ENCODE measurements around the gene LHPP. TPM values are rescaled to one million over a fixed set of nuclear protein-coding genes. Genes with fewer than 3 reads are reported as not detected.

Gene LHPP
- total RNA-seq, 2 experiments from 2014 or later, result 15.3 to 19.6 TPM

DNA sequence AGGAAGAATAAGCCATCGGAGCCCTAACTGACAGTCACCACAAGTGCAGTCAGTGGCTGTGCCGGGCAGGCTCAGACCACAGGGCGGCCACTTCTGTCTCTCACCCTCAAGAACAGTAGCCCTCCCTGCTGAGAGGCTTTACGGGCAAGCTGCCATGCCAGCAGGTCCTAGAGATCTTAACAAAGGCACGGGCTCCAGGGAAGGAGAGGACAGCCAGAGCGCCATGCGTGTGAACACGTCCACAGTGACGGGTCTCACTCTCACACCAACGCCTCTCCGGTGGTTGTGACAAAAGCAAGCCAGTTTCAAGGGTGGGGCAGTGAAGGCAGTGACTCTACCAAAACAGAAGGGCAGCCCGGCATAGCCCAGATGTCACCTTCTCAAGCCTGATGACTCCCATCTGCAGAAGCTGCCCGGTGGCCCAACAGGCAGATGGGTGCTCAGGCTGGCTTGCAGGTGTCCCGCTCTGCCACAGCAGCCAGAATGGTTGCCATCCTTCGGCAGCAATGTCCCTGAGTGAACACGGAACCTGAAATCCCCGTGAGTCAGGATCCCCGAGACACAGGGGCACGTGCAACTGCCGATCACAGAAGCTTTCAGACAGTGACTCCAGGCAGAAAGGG lies 180.6 kb downstream of the LHPP start:
- Histone ChIP-seq H3K4me3 (ENCODE audit: low read length) (no peak overlapping the region), H3K27me3 (ENCODE audit: control insufficient read depth in 1 of 2, insufficient read depth in 2 of 2, low read length in 2 of 2) (no peaks in the 10 kb centered on the region), H3K4me1 (ENCODE audit: insufficient read depth, low read length) (peaks cover 100% of the 10 kb centered on the region), H3K36me3 (ENCODE audit: insufficient read depth, low read length) (peaks cover 24% of the 10 kb centered on the region), H3K27ac (ENCODE audit: low read depth in 1 of 2, low read length in 2 of 2) (peak overlapping the region in 1 of 2 donors; percentile 43), H3K9me3 (ENCODE audit: control insufficient read depth in 1 of 2, insufficient read depth in 1 of 2, low read length in 2 of 2) (no peaks in the 10 kb centered on the region)
- intact Hi-C loops (cut with DNase I, micrococcal nuclease), result loop anchor here in 1 of 2 experiments (10.0 kb wide), 1 partner anchor 107 kb away; no protein-coding TSS in a partner anchor
- H3K9me3 Mint-ChIP-seq, result no peaks in the 10 kb centered on the region
- POLR2A ChIA-PET, result interaction anchor here (1.3 kb wide), 1 partner anchor 36 kb away, joined by 3 read pairs; no protein-coding TSS in a partner anchor
- H3K36me3 Mint-ChIP-seq (ENCODE audit: low read depth), result peaks cover 6% of the 10 kb centered on the region
- H3K4me3 Mint-ChIP-seq, result no peak overlapping the region
- DNase-seq (peak in 1 of 14 experiments; percentile 30), ATAC-seq (ENCODE audit: poor library complexity) (no peak)
- peaks cover 86% of the 10 kb centered on the region for H3K4me1 Mint-ChIP-seq (ENCODE audit: low read depth)
- H3K27ac Mint-ChIP-seq, result peak overlapping the region; percentile 95
- CTCF ChIA-PET, result interaction anchor here (1.7 kb wide), 1 partner anchor 29 kb away, joined by 3 read pairs; no protein-coding TSS in a partner anchor
- TF ChIP-seq, protein P1, sequence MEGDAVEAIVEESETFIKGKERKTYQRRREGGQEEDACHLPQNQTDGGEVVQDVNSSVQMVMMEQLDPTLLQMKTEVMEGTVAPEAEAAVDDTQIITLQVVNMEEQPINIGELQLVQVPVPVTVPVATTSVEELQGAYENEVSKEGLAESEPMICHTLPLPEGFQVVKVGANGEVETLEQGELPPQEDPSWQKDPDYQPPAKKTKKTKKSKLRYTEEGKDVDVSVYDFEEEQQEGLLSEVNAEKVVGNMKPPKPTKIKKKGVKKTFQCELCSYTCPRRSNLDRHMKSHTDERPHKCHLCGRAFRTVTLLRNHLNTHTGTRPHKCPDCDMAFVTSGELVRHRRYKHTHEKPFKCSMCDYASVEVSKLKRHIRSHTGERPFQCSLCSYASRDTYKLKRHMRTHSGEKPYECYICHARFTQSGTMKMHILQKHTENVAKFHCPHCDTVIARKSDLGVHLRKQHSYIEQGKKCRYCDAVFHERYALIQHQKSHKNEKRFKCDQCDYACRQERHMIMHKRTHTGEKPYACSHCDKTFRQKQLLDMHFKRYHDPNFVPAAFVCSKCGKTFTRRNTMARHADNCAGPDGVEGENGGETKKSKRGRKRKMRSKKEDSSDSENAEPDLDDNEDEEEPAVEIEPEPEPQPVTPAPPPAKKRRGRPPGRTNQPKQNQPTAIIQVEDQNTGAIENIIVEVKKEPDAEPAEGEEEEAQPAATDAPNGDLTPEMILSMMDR (IDR thresholded peaks at IDR 0.05), result no peak
- no peaks in the 10 kb centered on the region for H3K27me3 Mint-ChIP-seq

DNA sequence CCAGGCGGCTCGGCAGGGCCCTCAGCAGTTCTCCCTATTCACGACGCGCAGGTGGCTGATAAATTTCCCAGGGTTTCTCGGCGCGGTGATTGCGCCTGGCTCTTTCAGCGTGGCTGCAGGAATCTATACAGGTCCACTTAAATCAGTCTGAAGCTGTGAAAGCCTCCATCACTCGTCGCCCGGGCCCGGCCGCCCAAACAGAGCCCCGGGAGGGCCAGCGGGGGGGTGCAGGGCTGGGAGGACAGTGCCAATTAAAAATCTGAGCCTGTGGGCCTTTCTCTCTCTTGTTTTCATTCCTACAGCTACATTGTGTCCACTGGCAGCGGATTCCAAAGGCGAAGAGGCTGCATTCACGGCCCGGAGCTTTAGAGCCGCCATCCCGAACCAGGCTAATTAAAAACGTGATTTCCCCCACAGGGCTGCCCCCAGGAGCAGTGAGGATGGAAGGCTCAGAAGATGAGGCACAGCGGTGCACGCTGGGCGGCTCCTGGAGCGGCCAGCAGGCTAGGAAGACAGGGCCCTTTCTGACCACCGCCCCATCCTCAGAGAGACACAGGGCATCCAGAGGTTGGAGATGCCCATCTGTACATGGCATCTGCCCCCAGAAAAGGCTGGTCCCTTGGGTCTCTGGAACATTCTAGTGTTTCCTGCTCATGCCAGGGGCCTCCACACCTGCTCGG lies 181.8 kb downstream of the LHPP start:
- H3K9me3 ChIP-seq (ENCODE audit: control insufficient read depth in 1 of 2, insufficient read depth in 1 of 2, low read length in 2 of 2), result no peaks in the 10 kb centered on the region
- DNase-seq (no peak), ATAC-seq (ENCODE audit: poor library complexity) (no peak)
- H3K4me3 Mint-ChIP-seq, result no peak overlapping the region
- H3K4me1 Mint-ChIP-seq (ENCODE audit: low read depth), result peaks cover 87% of the 10 kb centered on the region
- H3K27me3 Mint-ChIP-seq, result no peaks in the 10 kb centered on the region
- H3K36me3 Mint-ChIP-seq (ENCODE audit: low read depth), result peaks cover 6% of the 10 kb centered on the region
- no peaks in the 10 kb centered on the region for H3K27me3 ChIP-seq (ENCODE audit: control insufficient read depth in 1 of 2, insufficient read depth in 2 of 2, low read length in 2 of 2)
- no peak overlapping the region for H3K4me3 ChIP-seq (ENCODE audit: low read length)
- peak overlapping the region; percentile 95 for H3K27ac Mint-ChIP-seq
- peaks cover 24% of the 10 kb centered on the region for H3K36me3 ChIP-seq (ENCODE audit: insufficient read depth, low read length)
- H3K9me3 Mint-ChIP-seq, result no peaks in the 10 kb centered on the region
- intact Hi-C loops (cut with DNase I, micrococcal nuclease), result loop anchor here in 1 of 2 experiments (10.0 kb wide), 1 partner anchor 109 kb away; no protein-coding TSS in a partner anchor
- ChIA-PET CTCF (interaction anchor here (1.0 to 1.7 kb wide), 3 partner anchors 11 to 98 kb away, joined by 3 to 4 read pairs (median 4); no protein-coding TSS in a partner anchor), POLR2A (interaction anchor here (1.3 to 1.4 kb wide), 2 partner anchors 35 to 76 kb away, joined by 3 to 4 read pairs; no protein-coding TSS in a partner anchor)
- H3K27ac ChIP-seq (ENCODE audit: low read depth in 1 of 2, low read length in 2 of 2), result no peak overlapping the region
- TF ChIP-seq, protein P1 (IDR thresholded peaks at IDR 0.05), result no peak
- peaks cover 100% of the 10 kb centered on the region for H3K4me1 ChIP-seq (ENCODE audit: insufficient read depth, low read length)

DNA sequence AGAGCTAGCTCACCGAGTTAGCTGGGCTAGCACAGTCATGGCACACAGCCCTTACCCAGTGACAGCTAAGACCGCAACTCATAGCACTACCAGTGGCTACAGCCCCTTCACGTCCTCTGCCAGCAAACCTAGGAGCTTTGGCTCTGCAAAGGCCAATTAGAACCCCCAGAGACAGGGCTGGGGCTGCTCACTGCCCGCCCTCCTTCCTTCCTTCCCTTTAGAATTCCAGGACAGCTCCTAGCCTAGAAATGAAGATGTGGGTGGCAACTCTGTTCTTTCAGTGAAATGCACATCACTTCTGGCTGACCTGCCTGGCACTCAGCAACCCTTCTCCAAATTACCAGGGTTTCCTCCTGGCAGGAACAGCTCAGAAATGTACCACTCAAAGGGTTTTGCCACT lies 182.6 kb downstream of the LHPP start:
- TF ChIP-seq, protein P1 (IDR thresholded peaks at IDR 0.05), result no peak
- DNase-seq, result no peak
- Histone ChIP-seq H3K27me3 (ENCODE audit: control insufficient read depth in 1 of 2, insufficient read depth in 2 of 2, low read length in 2 of 2) (no peaks in the 10 kb centered on the region), H3K4me3 (ENCODE audit: low read length) (no peak overlapping the region), H3K36me3 (ENCODE audit: insufficient read depth, low read length) (peaks cover 22% of the 10 kb centered on the region), H3K27ac (ENCODE audit: low read depth in 1 of 2, low read length in 2 of 2) (no peak overlapping the region), H3K9me3 (ENCODE audit: control insufficient read depth in 1 of 2, insufficient read depth in 1 of 2, low read length in 2 of 2) (no peaks in the 10 kb centered on the region), H3K4me1 (ENCODE audit: insufficient read depth, low read length) (peaks cover 100% of the 10 kb centered on the region)
- Mint-ChIP-seq H3K27ac (peak overlapping the region; percentile 89), H3K27me3 (no peaks in the 10 kb centered on the region), H3K4me1 (ENCODE audit: low read depth) (peaks cover 90% of the 10 kb centered on the region), H3K36me3 (ENCODE audit: low read depth) (peaks cover 6% of the 10 kb centered on the region), H3K4me3 (no peak overlapping the region), H3K9me3 (no peaks in the 10 kb centered on the region)
- POLR2A ChIA-PET, result interaction anchor here (1.4 kb wide), 1 partner anchor 75 kb away, joined by 4 read pairs; no protein-coding TSS in a partner anchor
- intact Hi-C loops (cut with DNase I, micrococcal nuclease), result loop anchor here in 1 of 2 experiments (10.0 kb wide), 1 partner anchor 109 kb away; no protein-coding TSS in a partner anchor
- CTCF ChIA-PET, result interaction anchor here (1.0 to 1.3 kb wide), 2 partner anchors 11 to 97 kb away, joined by 4 read pairs; no protein-coding TSS in a partner anchor
- ATAC-seq (ENCODE audit: poor library complexity), result no peak

Data from CD4-positive, alpha-beta T cell (primary cell).